ENCODE measurements around the gene LRRC74B. TPM values are rescaled to one million over a fixed set of nuclear protein-coding genes. Genes with fewer than 3 reads are reported as not detected.

LRRC74B gene
- total RNA-seq, 4 donors from 2014 or later = not detected

DNA sequence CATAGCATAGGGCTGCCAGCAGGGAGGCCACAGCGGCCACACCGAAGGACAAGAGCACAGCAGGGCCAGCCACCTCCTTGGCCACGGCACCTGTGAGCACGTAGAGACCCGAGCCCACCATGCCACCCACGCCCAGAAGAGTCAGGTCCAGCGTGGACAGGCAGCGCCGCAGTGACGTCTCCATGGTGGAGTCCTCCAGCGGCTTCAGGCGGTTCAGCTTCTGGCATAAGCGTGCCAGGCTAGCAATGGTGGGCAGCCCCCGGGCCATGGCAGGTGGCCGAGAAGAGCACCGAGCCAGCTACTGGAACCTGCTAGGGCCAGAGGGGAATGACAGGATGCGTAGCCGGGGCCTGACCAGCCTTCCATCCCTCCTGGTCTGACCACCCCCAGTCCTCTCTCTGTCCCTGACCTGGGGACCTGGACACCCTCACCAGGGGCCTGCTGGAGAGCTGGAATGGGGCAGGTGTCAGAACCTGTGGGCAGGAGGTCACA is 14.2 kb upstream of the LRRC74B start:
- Histone ChIP-seq H3K4me3 (peak overlapping the region in 1 of 2 donors; percentile 43), H3K27me3 (peaks cover 60% of the 10 kb centered on the region), H3K36me3 (no peaks in the 10 kb centered on the region), H3K9me3 (no peaks in the 10 kb centered on the region), H3K27ac (no peak overlapping the region), H3K4me1 (peaks cover 0 to 22% (median 5%) of the 10 kb centered on the region in 3 donors)
- no peak for TF ChIP-seq POLR2A (IDR thresholded peaks at IDR 0.05)
- no peak for TF ChIP-seq POLR2AphosphoS5 (IDR thresholded peaks at IDR 0.05)
- no peak for TF ChIP-seq EP300 (IDR thresholded peaks at IDR 0.05)
- TF ChIP-seq, protein P1, sequence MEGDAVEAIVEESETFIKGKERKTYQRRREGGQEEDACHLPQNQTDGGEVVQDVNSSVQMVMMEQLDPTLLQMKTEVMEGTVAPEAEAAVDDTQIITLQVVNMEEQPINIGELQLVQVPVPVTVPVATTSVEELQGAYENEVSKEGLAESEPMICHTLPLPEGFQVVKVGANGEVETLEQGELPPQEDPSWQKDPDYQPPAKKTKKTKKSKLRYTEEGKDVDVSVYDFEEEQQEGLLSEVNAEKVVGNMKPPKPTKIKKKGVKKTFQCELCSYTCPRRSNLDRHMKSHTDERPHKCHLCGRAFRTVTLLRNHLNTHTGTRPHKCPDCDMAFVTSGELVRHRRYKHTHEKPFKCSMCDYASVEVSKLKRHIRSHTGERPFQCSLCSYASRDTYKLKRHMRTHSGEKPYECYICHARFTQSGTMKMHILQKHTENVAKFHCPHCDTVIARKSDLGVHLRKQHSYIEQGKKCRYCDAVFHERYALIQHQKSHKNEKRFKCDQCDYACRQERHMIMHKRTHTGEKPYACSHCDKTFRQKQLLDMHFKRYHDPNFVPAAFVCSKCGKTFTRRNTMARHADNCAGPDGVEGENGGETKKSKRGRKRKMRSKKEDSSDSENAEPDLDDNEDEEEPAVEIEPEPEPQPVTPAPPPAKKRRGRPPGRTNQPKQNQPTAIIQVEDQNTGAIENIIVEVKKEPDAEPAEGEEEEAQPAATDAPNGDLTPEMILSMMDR (IDR thresholded peaks at IDR 0.05) = no peak
- no peak for ATAC-seq
- WGBS, 2 donors (ENCODE audit: low coverage in 1 of 2) = 100% methylated on average over 2 of the region's 18 CpGs; no CpG with 5 or more reads in 1 of the 2 donors

DNA sequence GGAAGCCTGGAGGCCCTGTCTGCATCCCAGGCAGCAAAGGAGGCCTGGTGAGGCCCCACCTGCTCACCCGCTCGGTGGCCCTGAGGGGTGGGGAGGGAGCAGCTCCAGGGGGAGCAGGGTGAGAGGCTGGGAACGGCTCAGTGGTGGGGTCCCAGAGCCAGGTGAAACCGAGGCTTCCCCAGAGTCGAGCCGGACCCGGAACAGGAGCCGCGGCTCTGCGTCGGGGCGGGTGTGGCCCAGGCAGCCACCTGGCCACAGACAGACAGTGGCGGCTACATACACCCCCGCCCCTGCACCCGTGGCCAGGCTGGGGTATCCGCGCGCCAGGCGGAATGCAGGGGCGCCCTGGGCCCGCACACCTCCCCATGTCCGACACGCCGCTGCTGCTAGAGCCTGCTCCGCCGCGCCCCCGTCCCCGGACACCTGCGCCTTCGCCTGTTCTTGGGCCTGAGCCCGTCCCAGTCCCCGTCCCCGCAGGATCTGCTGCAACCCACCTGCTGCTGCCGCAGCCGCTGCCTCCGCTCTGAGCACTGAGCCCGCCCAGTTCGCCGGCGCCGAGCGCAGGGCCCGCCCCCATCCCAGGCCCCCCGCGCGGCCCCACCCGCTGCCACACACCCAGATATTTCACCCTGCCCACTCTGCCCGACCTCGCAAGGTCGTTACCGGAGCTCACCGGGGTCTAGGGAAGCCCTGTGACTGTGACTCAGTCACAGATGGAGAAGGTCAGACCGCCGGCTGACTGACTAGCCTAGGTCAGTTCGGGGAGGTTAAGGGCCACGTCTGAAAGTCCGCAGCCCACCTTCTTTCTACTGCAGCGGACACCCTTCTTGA is 13.5 kb upstream of the LRRC74B start, which contains the start of gene SLC7A4:
Gene SLC7A4 (minus strand): TSS at position 525 of the 831 bp plus-strand sequence. CDS start 749 bp downstream, outside the sequence.
- ATAC-seq = peak; percentile 34
- H3K27ac ChIP-seq = no peak within 1 kb of the TSS
- 0% methylated on average over 1 of the region's 59 CpGs; no CpG with 5 or more reads in 1 of the 2 donors for WGBS, 2 donors (ENCODE audit: low coverage in 1 of 2)

DNA sequence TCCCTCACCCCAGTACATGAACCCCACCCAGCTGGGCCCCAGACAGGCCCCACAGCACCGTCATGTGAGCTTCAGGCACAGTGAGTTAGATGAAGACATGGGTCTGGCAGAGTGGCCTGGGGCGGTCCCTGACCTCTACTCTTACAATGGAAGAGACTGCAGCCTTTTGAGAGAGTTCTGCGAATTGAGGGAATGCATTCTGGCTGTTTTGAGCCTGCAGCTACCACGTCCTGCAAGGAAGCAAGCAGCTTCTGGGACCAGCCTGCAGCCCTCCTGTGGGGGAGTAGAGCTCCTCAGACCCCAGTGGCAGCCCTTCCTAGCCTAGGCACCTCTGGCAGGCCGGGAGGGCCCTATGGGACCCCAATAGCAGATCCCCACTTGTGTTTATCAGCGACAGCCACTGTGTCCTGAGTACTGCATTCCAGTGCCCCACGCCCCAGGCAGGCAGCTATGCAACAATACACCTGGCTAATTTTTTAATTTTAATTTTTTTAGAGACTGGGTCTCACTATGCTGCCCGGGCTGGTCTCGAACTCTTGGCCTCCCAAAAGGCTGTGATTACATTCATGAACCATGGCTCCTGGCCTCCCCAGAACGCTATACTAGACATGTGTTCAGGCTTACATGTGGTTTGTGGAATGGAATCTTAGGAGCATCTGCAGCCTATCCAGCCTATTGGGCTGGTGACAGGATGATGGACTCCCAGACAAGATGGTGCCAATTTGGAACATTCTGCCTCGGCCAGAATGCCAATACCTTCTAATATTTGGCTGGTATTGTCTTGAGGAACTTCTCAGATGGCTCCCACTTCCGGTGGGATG is 12.7 kb upstream of the LRRC74B start:
- H3K4me3 ChIP-seq = peak overlapping the region in 1 of 2 donors; percentile 43
- no peaks in the 10 kb centered on the region for H3K36me3 ChIP-seq
- H3K27me3 ChIP-seq = peaks cover 60% of the 10 kb centered on the region
- no peaks in the 10 kb centered on the region for H3K9me3 ChIP-seq
- 92 to 97% methylated on average over 4 to 5 of the region's 12 CpGs for WGBS, 2 donors (ENCODE audit: low coverage in 1 of 2)
- no peak overlapping the region for H3K27ac ChIP-seq
- TF ChIP-seq, protein P1 (IDR thresholded peaks at IDR 0.05) = no peak
- TF ChIP-seq POLR2AphosphoS5 (IDR thresholded peaks at IDR 0.05) (no peak), EP300 (IDR thresholded peaks at IDR 0.05) (no peak), POLR2A (IDR thresholded peaks at IDR 0.05) (no peak)
- H3K4me1 ChIP-seq = peaks cover 0 to 18% (median 5%) of the 10 kb centered on the region in 3 donors
- no peak for ATAC-seq

More for the DNA sequence above, 13.5 kb upstream of the LRRC74B start, which contains the start of gene SLC7A4:
- no peak for TF ChIP-seq POLR2A (IDR thresholded peaks at IDR 0.05)
- TF ChIP-seq, protein P1 (IDR thresholded peaks at IDR 0.05) = no peak
- no peak for TF ChIP-seq EP300 (IDR thresholded peaks at IDR 0.05)
- no peaks in the 10 kb centered on the region for H3K9me3 ChIP-seq
- peaks cover 0 to 18% (median 5%) of the 10 kb centered on the region in 3 donors for H3K4me1 ChIP-seq
- H3K36me3 ChIP-seq = no peaks in the 10 kb centered on the region
- H3K27me3 ChIP-seq = peaks cover 60% of the 10 kb centered on the region
- H3K4me3 ChIP-seq = peak within 1 kb of the TSS in 1 of 2 donors; percentile 43

DNA sequence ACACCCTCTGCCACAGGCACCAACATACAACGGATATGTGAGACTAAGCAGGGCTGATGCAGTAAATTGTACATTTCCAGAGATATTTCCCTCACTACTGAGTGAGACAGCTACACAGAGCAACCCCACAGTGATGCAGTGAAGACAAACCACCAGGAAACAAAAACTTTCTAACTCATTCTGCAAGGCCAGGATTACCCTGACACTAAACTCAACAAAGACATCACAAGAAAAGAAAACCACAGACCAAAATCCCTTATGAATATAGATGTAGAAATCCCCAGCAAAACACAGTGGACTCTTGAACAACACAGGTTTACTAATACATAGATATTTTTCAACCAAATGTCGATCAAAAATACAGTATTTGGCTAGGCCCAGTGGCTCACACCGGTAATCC is 11.9 kb upstream of the LRRC74B start:
- ATAC-seq = no peak
- TF ChIP-seq POLR2AphosphoS5 (IDR thresholded peaks at IDR 0.05) (no peak), EP300 (IDR thresholded peaks at IDR 0.05) (no peak), POLR2A (IDR thresholded peaks at IDR 0.05) (no peak)
- TF ChIP-seq, protein P1 (IDR thresholded peaks at IDR 0.05) = no peak
- 80 to 91% methylated on average over 1 to 2 of the region's 3 CpGs for WGBS, 2 donors (ENCODE audit: low coverage in 1 of 2)

More for the DNA sequence above, 11.9 kb upstream of the LRRC74B start:
- Histone ChIP-seq H3K27ac (no peak overlapping the region), H3K27me3 (peaks cover 53% of the 10 kb centered on the region), H3K4me1 (peaks cover 0 to 23% (median 5%) of the 10 kb centered on the region in 3 donors), H3K9me3 (no peaks in the 10 kb centered on the region), H3K4me3 (no peak overlapping the region), H3K36me3 (no peaks in the 10 kb centered on the region)

Data from gastroesophageal sphincter (tissue), 4 donors.